Measurements from ENCODE around the gene CAPN15. TPM values are rescaled to one million over a fixed set of nuclear protein-coding genes. Genes with fewer than 3 reads are reported as not detected.

The CAPN15 gene
- total RNA-seq, 4 donors from 2014 or later: 21.8 to 42.7 (median 29.2) TPM

DNA sequence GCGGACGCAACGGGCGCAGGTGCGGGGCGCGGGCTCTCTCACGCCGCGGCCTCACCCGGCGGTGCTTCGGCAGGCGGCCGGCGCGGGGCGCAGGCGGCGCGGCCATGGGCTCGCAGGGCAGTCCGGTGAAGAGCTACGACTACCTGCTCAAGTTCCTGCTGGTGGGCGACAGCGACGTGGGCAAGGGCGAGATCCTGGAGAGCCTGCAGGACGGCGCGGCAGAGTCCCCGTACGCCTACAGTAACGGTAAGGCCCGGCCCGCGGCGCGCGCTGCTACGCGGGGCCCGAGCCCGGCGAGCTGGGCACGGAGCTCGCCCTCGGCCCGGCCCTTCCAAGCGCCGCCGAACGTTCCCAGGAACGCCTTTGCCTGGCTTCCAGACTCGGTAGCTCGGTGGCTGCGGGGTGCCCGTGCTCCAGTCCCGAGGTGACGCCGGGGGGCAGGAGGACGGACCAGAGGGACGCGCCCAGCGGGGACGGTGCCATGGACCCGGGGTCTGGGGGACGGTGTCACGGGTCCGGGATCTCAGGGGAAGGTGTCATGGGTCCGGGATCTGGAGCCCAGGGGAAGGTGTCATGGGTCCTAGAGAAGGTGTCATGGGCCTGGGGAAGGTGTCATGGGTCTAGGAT is 62.8 kb downstream of the CAPN15 start:
- Histone ChIP-seq H3K4me1 (peaks cover 0 to 67% (median 18%) of the 10 kb centered on the region in 3 donors), H3K27me3 (peaks cover 11% of the 10 kb centered on the region), H3K9me3 (no peaks in the 10 kb centered on the region), H3K27ac (peak overlapping the region; percentile 64 to 99 (median 90)), H3K4me3 (peak overlapping the region; percentile 89 to 96), H3K36me3 (peaks cover 0 to 20% of the 10 kb centered on the region in 2 donors)
- no CpG with 5 or more reads among the region's 71 CpGs for WGBS, 2 donors (ENCODE audit: low coverage in 1 of 2)
- TF ChIP-seq POLR2AphosphoS5 (IDR thresholded peaks at IDR 0.05): no peak
- TF ChIP-seq POLR2A (IDR thresholded peaks at IDR 0.05): peak in 1 of 2 donors; percentile 27
- TF ChIP-seq EP300 (IDR thresholded peaks at IDR 0.05): no peak
- TF ChIP-seq, protein P1, sequence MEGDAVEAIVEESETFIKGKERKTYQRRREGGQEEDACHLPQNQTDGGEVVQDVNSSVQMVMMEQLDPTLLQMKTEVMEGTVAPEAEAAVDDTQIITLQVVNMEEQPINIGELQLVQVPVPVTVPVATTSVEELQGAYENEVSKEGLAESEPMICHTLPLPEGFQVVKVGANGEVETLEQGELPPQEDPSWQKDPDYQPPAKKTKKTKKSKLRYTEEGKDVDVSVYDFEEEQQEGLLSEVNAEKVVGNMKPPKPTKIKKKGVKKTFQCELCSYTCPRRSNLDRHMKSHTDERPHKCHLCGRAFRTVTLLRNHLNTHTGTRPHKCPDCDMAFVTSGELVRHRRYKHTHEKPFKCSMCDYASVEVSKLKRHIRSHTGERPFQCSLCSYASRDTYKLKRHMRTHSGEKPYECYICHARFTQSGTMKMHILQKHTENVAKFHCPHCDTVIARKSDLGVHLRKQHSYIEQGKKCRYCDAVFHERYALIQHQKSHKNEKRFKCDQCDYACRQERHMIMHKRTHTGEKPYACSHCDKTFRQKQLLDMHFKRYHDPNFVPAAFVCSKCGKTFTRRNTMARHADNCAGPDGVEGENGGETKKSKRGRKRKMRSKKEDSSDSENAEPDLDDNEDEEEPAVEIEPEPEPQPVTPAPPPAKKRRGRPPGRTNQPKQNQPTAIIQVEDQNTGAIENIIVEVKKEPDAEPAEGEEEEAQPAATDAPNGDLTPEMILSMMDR (IDR thresholded peaks at IDR 0.05): peak in 2 of 4 experiments; percentile 21 to 29
- ATAC-seq: peak; percentile 11

GRCh38 chr16:590815-591200 is 63.3 kb downstream of the CAPN15 start:
- peaks cover 0 to 63% (median 18%) of the 10 kb centered on the region in 3 donors for H3K4me1 ChIP-seq
- ATAC-seq: no peak
- no peaks in the 10 kb centered on the region for H3K9me3 ChIP-seq
- WGBS, 2 donors (ENCODE audit: low coverage in 1 of 2): 28 to 58% methylated on average over 7 to 9 of the region's 10 CpGs
- peak overlapping the region in 2 of 4 donors; percentile 90 to 99 for H3K27ac ChIP-seq
- TF ChIP-seq EP300 (IDR thresholded peaks at IDR 0.05) (no peak), POLR2A (IDR thresholded peaks at IDR 0.05) (no peak), POLR2AphosphoS5 (IDR thresholded peaks at IDR 0.05) (no peak)
- TF ChIP-seq, protein P1 (IDR thresholded peaks at IDR 0.05): no peak
- H3K4me3 ChIP-seq: peak overlapping the region; percentile 89 to 96
- H3K36me3 ChIP-seq: peaks cover 0 to 20% of the 10 kb centered on the region in 2 donors
- peaks cover 6% of the 10 kb centered on the region for H3K27me3 ChIP-seq

- no peak overlapping the region for H3K27ac ChIP-seq
- peaks cover 1% of the 10 kb centered on the region for H3K27me3 ChIP-seq
- peak overlapping the region in 1 of 2 donors; percentile 96 for H3K4me3 ChIP-seq
- peaks cover 0 to 61% (median 18%) of the 10 kb centered on the region in 3 donors for H3K4me1 ChIP-seq
- TF ChIP-seq EP300 (IDR thresholded peaks at IDR 0.05): no peak
- TF ChIP-seq, protein P1 (IDR thresholded peaks at IDR 0.05): no peak
- TF ChIP-seq POLR2AphosphoS5 (IDR thresholded peaks at IDR 0.05): no peak
- TF ChIP-seq POLR2A (IDR thresholded peaks at IDR 0.05): no peak
- WGBS, 2 donors (ENCODE audit: low coverage in 1 of 2): 84 to 85% methylated on average over 7 of the region's 8 CpGs
- H3K9me3 ChIP-seq: no peaks in the 10 kb centered on the region
- peaks cover 0 to 21% of the 10 kb centered on the region in 2 donors for H3K36me3 ChIP-seq
- ATAC-seq: no peak
These were observed 63.7 kb downstream of the CAPN15 start for GRCh38 chr16:591231-591630.

- ATAC-seq: no peak
- TF ChIP-seq, protein P1 (IDR thresholded peaks at IDR 0.05): no peak
- TF ChIP-seq EP300 (IDR thresholded peaks at IDR 0.05): no peak
- TF ChIP-seq POLR2A (IDR thresholded peaks at IDR 0.05): no peak
- no peak for TF ChIP-seq POLR2AphosphoS5 (IDR thresholded peaks at IDR 0.05)
- 94 to 100% methylated on average over 1 to 10 of the region's 15 CpGs for WGBS, 2 donors (ENCODE audit: low coverage in 1 of 2)
- H3K27ac ChIP-seq: peak overlapping the region in 1 of 4 donors; percentile 33
- H3K4me1 ChIP-seq: peaks cover 0 to 55% (median 18%) of the 10 kb centered on the region in 3 donors
- H3K36me3 ChIP-seq: peaks cover 0 to 29% of the 10 kb centered on the region in 2 donors
- no peaks in the 10 kb centered on the region for H3K27me3 ChIP-seq
- H3K4me3 ChIP-seq: no peak overlapping the region
- no peaks in the 10 kb centered on the region for H3K9me3 ChIP-seq
These were observed 64.5 kb downstream of the CAPN15 start for GRCh38 chr16:591892-592517.

Data from gastroesophageal sphincter (tissue), 4 donors.